Left ventricle myocardium superior (tissue), 1 donor: ENCODE results near the gene THADA. TPM values are rescaled to one million over a fixed set of nuclear protein-coding genes. Genes with fewer than 3 reads are reported as not detected.
"Not testable (repeated sequence)": the region's sequence is repeated elsewhere in the genome, so short reads cannot be mapped to it uniquely, and the experiment has no call there.

ENCODE experiments used
- ATAC-seq: fragments of 200-7000 bp; cut with Tn5 transposase; one replicate; pipeline ENCODE4 v1.9.1; 2020; ENCODE audit warnings: mild to moderate bottlenecking, moderate library complexity
- DNase-seq: peaks from one replicate; pipeline ENCODE4 v3.0.0-alpha.2; 2020
- intact Hi-C: fragments of 100-400 bp; cut with micrococcal nuclease; formaldehyde crosslinking; loops from one replicate; pipeline ENCODE4 v1.11.0; 2022
- total RNA-seq: library from RNA; stranded (reverse); fragmentation: NEBNext Ultra II Directional; extraction: Animal tissue kit (Norgen Biotek cat#: 25700); gene quantifications from one replicate; pipeline ENCODE4 v1.2.1, GENCODE V29; 2021
- donor health status: DM: no; HTN: yes; CAD: no; lungs with severe emphysema.

THADA gene
- total RNA-seq, 1 donor from 2014 or later: 12.1 TPM

DNA sequence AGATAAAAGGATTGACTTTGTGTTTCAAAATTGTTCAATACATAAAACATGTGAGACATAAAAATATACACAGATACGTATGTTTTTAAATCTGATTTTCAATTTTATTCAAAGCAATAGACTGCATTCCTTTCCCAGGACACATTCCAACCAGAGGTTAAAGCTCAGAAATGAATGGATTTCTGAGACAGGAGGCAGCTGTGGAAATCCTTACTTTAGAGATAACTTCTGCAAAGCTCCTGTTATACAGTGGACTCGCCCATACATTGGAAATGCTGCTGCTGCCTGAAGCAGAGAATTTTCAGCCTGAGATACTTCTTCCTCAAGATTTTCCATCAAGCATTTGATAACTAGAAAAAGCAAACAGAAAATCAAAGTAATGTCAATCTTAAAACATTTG, 43.8 kb downstream of the THADA start:
- DNase-seq (no peak), ATAC-seq (no peak)
- intact Hi-C loops: no loop called here

DNA sequence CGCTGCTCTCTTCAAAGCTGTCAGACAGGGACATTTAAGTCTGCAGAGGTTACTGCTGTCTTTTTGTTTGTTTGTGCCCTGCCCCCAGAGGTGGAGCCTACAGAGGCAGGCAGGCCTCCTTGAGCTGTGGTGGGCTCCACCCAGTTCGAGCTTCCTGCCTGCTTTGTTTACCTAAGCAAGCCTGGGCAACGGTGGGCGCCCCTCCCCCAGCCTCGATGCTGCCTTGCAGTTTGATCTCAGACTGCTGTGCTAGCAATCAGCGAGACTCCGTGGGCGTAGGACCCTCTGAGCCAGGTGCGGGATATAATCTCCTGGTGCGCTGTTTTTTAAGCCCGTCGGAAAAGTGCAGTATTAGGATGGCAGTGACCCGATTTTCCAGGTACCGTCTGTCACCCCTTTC, 47.5 kb downstream of the THADA start:
- intact Hi-C loops, ATAC-seq, DNase-seq: not testable (repeated sequence)

DNA sequence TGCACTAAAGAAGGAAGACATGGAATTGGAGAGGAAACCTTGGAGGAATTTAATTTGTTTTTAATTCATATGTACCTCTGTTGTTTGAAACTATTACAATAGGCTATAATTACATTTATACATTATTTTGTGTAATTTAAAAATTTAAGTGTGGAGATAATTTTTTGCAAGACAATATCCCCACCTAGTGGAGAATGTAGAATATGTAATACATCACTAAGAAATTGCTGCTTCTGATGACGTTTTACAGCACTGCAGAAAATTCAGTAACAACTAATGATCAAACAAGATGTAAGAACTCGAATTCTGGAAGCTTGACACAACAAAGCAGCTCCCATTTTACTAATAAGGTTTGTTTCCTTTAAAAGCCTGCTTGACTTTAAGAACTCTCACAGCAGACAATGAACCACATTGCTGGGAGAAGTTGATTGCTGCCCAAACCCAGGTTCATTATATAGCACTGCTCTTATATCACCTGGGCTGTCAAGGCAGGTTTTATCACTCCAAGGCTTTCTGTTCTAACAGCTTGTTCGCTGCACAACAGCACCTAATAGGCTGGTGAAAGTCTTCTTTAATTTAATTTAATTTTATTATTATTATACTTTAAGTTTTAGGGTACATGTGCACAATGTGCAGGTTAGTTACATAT, 53.4 kb downstream of the THADA start:
- intact Hi-C loops: no loop called here
- no peak for DNase-seq
- no peak for ATAC-seq

DNA sequence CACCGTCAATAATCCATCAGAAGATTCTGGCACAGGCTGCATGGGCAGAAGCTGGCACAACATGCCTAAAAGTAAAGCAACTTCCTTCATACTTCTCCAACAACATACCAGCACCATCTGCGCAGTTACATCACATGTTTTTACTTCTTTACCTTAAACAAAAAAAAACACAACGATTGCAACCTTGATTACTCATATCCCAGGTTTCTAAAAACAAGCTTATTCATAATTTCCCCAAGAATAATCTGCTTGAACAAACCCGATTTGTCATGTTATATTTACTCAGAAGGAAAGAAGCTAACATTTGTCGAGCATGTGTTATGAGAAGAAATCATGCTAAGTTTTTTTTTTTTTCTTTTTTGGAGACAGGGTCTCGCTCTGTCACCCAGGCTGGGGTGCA, 54.7 kb downstream of the THADA start:
- no peak for ATAC-seq
- intact Hi-C loops: no loop called here

DNA sequence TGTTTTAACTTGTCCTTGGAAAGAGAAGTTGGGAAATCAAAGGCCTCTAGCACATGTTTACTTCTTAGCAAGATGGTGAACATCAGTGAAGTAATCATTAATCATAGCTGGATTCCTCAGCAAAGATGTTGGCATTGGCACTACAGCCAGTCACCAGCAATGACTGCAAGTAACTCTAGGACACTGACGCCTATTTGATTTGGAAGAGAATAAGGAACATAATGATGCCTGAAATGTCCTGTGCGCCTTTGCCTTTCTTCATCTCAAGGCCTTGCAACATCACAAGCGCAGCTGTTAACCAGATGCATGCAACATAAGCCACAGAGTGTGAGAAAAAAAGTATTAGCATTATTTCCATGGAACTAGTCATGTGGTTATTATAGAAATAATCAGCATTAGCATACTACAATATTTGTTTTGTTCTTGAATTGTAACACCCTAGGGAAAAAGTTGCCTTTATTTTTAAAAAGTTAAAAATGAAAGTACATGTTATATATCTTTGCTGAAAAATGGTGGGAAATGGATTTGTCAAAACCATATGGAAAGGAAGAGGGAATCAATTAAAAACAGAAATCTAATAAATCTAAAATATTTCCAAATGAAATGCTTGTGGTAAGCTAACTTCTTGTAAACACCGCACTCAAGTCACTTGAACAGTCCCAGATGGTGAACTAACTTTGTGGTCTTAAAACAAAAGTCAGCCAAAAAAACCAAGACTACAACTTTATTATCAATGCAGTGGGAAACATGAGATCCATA, 55.6 kb downstream of the THADA start:
- peak; percentile 98 for ATAC-seq
- intact Hi-C loops: no loop called here
- peak; percentile 56 for DNase-seq

More for the DNA sequence above, 54.7 kb downstream of the THADA start:
- DNase-seq: no peak

DNA sequence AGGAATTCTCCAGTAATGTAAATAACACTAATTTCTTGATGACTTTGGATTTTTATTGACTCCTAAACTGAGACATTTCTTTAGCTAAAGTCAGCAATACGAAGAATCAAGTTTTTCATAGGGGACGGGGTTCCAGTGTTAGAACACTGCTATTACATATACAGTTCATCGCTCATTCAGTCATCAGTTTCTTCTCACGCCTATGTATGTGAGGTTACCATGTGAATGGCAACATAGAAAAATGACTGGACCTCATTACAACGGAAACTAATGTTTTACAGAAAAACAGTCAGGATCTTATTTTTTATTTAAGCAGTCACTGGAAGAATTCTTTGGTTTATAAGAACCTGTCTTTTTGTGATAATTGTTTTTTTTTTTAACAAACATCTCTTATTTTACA, 56.4 kb downstream of the THADA start:
- DNase-seq (no peak), ATAC-seq (no peak)
- intact Hi-C loops: no loop called here

GRCh38 chr2:43538034-43538670, 57.7 kb downstream of the THADA start:
- no peak for ATAC-seq
- DNase-seq: no peak
- intact Hi-C loops: no loop called here

DNA sequence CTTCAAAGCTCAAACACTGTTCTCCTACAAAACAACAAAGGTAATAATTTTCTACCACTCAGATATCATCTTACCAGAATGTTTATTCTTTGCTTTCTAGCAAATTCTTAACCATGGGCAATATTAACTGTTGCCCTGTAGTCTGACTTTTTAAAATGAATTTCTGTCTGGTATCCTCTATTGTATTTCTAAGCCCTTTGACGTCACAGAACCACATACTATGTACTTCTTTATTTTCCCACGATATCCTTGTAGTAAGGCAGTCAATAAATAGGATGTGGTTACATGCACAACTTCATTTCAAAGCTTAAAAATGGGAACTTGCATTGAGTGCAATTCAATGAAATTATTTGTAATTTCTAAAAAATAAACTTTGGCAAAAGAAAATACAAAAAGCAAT, 58.7 kb downstream of the THADA start:
- ATAC-seq: no peak
- intact Hi-C loops: no loop called here
- DNase-seq: no peak

- DNase-seq: no peak
- ATAC-seq: no peak
- intact Hi-C loops: no loop called here
Observed at GRCh38 chr2:43534569-43534968, 61.3 kb downstream of the THADA start.

GRCh38 chr2:43532572-43532971, 63.3 kb downstream of the THADA start:
- DNase-seq, intact Hi-C loops, ATAC-seq: not testable (repeated sequence)

- ATAC-seq (peak; percentile 50), DNase-seq (no peak)
- intact Hi-C loops: no loop called here
Observed at GRCh38 chr2:43531251-43531650, 64.6 kb downstream of the THADA start.

GRCh38 chr2:43526994-43527393, 68.8 kb downstream of the THADA start:
- ATAC-seq (no peak), DNase-seq (no peak)
- intact Hi-C loops: no loop called here

DNA sequence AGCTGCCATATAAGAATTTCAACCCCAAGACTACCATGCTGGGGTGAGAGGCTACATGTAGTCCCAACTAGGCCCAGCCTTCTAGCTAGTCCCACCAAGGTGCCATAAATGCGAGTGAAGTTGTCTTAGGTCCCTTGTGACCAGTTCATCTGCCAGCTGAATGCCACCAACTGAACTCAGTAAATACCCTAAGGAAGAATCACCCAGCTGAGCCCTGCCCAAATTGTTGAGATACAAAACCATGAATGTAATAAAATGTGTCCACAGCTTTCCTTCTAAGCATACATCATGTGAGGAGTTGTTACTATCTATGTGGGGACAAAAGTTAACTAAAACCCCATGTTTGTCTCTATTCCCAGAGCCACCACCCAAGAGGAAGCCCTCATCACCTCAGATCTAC, 70.3 kb downstream of the THADA start:
- DNase-seq: no peak
- intact Hi-C loops: no loop called here
- no peak for ATAC-seq

GRCh38 chr2:43524177-43524965, 71.5 kb downstream of the THADA start:
- DNase-seq (no peak), ATAC-seq (no peak)
- intact Hi-C loops: no loop called here

GRCh38 chr2:43522177-43522576, 73.7 kb downstream of the THADA start:
- ATAC-seq (no peak), DNase-seq (no peak)
- intact Hi-C loops: no loop called here

GRCh38 chr2:43521568-43521967, 74.3 kb downstream of the THADA start:
- no peak for DNase-seq
- no peak for ATAC-seq
- intact Hi-C loops: no loop called here

GRCh38 chr2:43520919-43521318, 74.9 kb downstream of the THADA start:
- no peak for ATAC-seq
- intact Hi-C loops: no loop called here
- no peak for DNase-seq

- intact Hi-C loops: no loop called here
- DNase-seq (no peak), ATAC-seq (peak; percentile 23)
Observed at GRCh38 chr2:43519643-43520221, 76.1 kb downstream of the THADA start.

GRCh38 chr2:43518718-43519117, 77.1 kb downstream of the THADA start:
- DNase-seq (no peak), ATAC-seq (no peak)
- intact Hi-C loops: no loop called here
